ENCODE data around the gene DOCK9.

DNA sequence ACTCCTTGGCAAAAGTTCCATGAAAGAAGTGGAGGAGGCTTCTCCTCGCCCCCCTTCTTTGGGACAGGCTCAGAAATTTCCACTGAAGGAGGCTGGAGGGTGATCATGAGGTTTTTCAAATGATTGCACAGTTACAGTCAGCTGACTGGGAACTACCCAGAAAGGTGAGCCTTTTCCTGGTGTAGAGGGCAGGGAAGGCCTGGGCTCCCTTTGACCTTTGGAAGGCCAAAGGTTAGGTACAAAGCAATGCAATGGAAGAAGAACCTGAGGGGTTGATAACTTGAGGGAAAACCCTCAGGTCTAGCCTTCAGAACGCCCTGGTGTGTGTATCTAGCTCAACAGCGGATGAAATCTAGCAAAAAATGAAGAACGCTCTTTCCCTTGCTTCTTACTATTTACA lies 175.3 kb downstream of the DOCK9 start:
- no peak for TF ChIP-seq FOXP1 (CRISPR knock-in tag; IDR thresholded peaks at IDR 0.05; ENCODE audit: borderline replicate concordance)
- TF ChIP-seq, protein P1, sequence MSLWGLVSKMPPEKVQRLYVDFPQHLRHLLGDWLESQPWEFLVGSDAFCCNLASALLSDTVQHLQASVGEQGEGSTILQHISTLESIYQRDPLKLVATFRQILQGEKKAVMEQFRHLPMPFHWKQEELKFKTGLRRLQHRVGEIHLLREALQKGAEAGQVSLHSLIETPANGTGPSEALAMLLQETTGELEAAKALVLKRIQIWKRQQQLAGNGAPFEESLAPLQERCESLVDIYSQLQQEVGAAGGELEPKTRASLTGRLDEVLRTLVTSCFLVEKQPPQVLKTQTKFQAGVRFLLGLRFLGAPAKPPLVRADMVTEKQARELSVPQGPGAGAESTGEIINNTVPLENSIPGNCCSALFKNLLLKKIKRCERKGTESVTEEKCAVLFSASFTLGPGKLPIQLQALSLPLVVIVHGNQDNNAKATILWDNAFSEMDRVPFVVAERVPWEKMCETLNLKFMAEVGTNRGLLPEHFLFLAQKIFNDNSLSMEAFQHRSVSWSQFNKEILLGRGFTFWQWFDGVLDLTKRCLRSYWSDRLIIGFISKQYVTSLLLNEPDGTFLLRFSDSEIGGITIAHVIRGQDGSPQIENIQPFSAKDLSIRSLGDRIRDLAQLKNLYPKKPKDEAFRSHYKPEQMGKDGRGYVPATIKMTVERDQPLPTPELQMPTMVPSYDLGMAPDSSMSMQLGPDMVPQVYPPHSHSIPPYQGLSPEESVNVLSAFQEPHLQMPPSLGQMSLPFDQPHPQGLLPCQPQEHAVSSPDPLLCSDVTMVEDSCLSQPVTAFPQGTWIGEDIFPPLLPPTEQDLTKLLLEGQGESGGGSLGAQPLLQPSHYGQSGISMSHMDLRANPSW (CRISPR knock-in tag; conservative IDR thresholded peaks at IDR 0.05; ENCODE audit: low read depth) = no peak
- TF ChIP-seq, protein P2, sequence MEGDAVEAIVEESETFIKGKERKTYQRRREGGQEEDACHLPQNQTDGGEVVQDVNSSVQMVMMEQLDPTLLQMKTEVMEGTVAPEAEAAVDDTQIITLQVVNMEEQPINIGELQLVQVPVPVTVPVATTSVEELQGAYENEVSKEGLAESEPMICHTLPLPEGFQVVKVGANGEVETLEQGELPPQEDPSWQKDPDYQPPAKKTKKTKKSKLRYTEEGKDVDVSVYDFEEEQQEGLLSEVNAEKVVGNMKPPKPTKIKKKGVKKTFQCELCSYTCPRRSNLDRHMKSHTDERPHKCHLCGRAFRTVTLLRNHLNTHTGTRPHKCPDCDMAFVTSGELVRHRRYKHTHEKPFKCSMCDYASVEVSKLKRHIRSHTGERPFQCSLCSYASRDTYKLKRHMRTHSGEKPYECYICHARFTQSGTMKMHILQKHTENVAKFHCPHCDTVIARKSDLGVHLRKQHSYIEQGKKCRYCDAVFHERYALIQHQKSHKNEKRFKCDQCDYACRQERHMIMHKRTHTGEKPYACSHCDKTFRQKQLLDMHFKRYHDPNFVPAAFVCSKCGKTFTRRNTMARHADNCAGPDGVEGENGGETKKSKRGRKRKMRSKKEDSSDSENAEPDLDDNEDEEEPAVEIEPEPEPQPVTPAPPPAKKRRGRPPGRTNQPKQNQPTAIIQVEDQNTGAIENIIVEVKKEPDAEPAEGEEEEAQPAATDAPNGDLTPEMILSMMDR (IDR thresholded peaks at IDR 0.05) = no peak
- TF ChIP-seq, protein P3, sequence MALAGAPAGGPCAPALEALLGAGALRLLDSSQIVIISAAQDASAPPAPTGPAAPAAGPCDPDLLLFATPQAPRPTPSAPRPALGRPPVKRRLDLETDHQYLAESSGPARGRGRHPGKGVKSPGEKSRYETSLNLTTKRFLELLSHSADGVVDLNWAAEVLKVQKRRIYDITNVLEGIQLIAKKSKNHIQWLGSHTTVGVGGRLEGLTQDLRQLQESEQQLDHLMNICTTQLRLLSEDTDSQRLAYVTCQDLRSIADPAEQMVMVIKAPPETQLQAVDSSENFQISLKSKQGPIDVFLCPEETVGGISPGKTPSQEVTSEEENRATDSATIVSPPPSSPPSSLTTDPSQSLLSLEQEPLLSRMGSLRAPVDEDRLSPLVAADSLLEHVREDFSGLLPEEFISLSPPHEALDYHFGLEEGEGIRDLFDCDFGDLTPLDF (CRISPR knock-in tag; IDR thresholded peaks at IDR 0.05) = no peak

Data from WTC11 (cell line).